Endothelial cell of umbilical vein (primary cell): Measurements from ENCODE around the gene SMCHD1. TPM values are rescaled to one million over a fixed set of nuclear protein-coding genes. Genes with fewer than 3 reads are reported as not detected.

ENCODE experiments used
- BruUV-seq: library from RNA; stranded (reverse); fragments of 400-500 nt; replicated peaks from 2 replicates; lab custom pipeline; 2021; lab: Mats Ljungman, UMichigan
- CTCF ChIA-PET: fragments of 300-600, 350-600 bp; sonication (Branson Sonifier 250); formaldehyde crosslinking; loops from one replicate; lab custom pipeline; 2021; ENCODE audit warnings: antibody characterized with exemption, inconsistent platforms; lab: Charles Lee
- POLR2A ChIA-PET: fragments of 300-600, 350-600 bp; sonication (Branson Sonifier 250); formaldehyde crosslinking; loops from one replicate; lab custom pipeline; 2021; ENCODE audit warnings: antibody characterized with exemption, inconsistent platforms; lab: Charles Lee
- DNase-seq: peaks from one replicate; pipeline ENCODE4 v3.0.0-alpha.2; 2011; ENCODE audit warnings: low read depth, low spot score
- FAIRE-seq: peaks from 2 replicates; lab custom pipeline; 2011; peaks lifted over from hg19 to GRCh38; lab: Jason Lieb, UNC
- H2AFZ ChIP-seq: 2 replicates; pipeline ENCODE4 v1.6.0; 2012; ENCODE audit warnings: low read depth, low read length, control low read depth, inconsistent platforms
- H3K27ac ChIP-seq: 2 replicates; pipeline ENCODE4 v1.5.1; 2011; ENCODE audit warnings: low read depth, mild to moderate bottlenecking, control low read depth, low read length, moderate library complexity; ENCODE audit not compliant: insufficient read depth
- H3K27me3 ChIP-seq, 2 experiments: 2 replicates each; pipeline versions ENCODE4 v1.6.0 to v1.6.1; 2011; ENCODE audit warnings: low read length in 2 of 2, mixed read lengths in 1 of 2; ENCODE audit not compliant: control insufficient read depth in 2 of 2, insufficient read depth in 2 of 2
- H3K36me3 ChIP-seq, 2 experiments: 2 replicates in 1 of 2; 3 replicates in 1 of 2; pipeline ENCODE4 v1.5.1; 2011; ENCODE audit warnings: low read length in 2 of 2, mild to moderate bottlenecking in 1 of 2, moderate library complexity in 1 of 2; ENCODE audit not compliant: control insufficient read depth in 2 of 2, insufficient read depth in 2 of 2; ENCODE audit errors: extremely low read depth in 1 of 2
- H3K4me1 ChIP-seq: 3 replicates; pipeline ENCODE4 v1.5.1; 2011; ENCODE audit warnings: mild to moderate bottlenecking, low read length; ENCODE audit not compliant: control insufficient read depth, insufficient read depth; ENCODE audit errors: extremely low read depth
- H3K4me2 ChIP-seq: 2 replicates; pipeline ENCODE4 v1.6.1; 2011; ENCODE audit warnings: low read length, control low read depth, mixed read lengths; ENCODE audit not compliant: insufficient read depth
- H3K4me3 ChIP-seq, 3 experiments: fragments of 200-600 bp in 1 of 3; sonication (generic), shearing (Covaris generic) in 1 of 3; replicated peaks in 1 of 3; 2 replicates each; pipeline ENCODE4 v1.5.1; 2011 to 2016; ENCODE audit warnings: control low read depth in 3 of 3, low read length in 3 of 3, mild to moderate bottlenecking in 2 of 3, inconsistent platforms in 1 of 3, low read depth in 1 of 3, moderate library complexity in 1 of 3; ENCODE audit not compliant: insufficient read depth in 1 of 3
- H3K79me2 ChIP-seq: 2 replicates; pipeline ENCODE4 v1.6.0; 2012; ENCODE audit warnings: low read length, inconsistent platforms; ENCODE audit not compliant: control insufficient read depth, insufficient read depth
- H3K9ac ChIP-seq: replicated peaks from 2 replicates; pipeline ENCODE3; 2011; ENCODE audit warnings: low read length, control low read depth; ENCODE audit not compliant: insufficient read depth; ENCODE audit errors: extremely low read depth
- H3K9me1 ChIP-seq: replicated peaks from 3 replicates; pipeline ENCODE4 v1.6.0; 2011; ENCODE audit warnings: mild to moderate bottlenecking, low read length; ENCODE audit not compliant: control insufficient read depth, insufficient read depth; ENCODE audit errors: extremely low read depth
- H3K9me3 ChIP-seq: replicated peaks from 2 replicates; pipeline ENCODE4 v1.5.1; 2012; ENCODE audit warnings: low read length, inconsistent platforms; ENCODE audit not compliant: control insufficient read depth, insufficient read depth
- H4K20me1 ChIP-seq: replicated peaks from 2 replicates; pipeline ENCODE3; 2011; ENCODE audit warnings: mild to moderate bottlenecking, low read length; ENCODE audit not compliant: control insufficient read depth, insufficient read depth; ENCODE audit errors: extremely low read depth
- CTCF ChIP-seq, 2 donors: IDR thresholded peaks; 1 replicate in 1 of 2; 2 replicates in 1 of 2; pipeline ENCODE4 v1.5.1; 2011; ENCODE audit warnings: low read length in 2 of 2, mild to moderate bottlenecking in 2 of 2, moderate library complexity in 2 of 2, control low read depth in 1 of 2, inconsistent platforms in 1 of 2, low read depth in 1 of 2; ENCODE audit not compliant: insufficient read depth in 1 of 2; ENCODE audit errors: extremely low read depth in 1 of 2
- EZH2 ChIP-seq: IDR thresholded peaks from 2 replicates; pipeline ENCODE4 v1.6.1; 2012; ENCODE audit warnings: borderline replicate concordance, low read depth, mild to moderate bottlenecking, moderate library complexity, low read length, inconsistent platforms; ENCODE audit not compliant: severe bottlenecking
- FOS ChIP-seq: IDR thresholded peaks from 2 replicates; pipeline ENCODE4 v1.6.1; 2011; ENCODE audit warnings: mild to moderate bottlenecking, low read length, moderate library complexity, borderline replicate concordance; ENCODE audit not compliant: insufficient read depth
- GATA2 ChIP-seq: IDR thresholded peaks from 2 replicates; pipeline ENCODE4 v1.7.0; 2011; ENCODE audit warnings: low read depth, mild to moderate bottlenecking, moderate library complexity, mixed read lengths, low read length; ENCODE audit not compliant: insufficient read length, insufficient read depth
- JUN ChIP-seq: IDR thresholded peaks from 2 replicates; pipeline ENCODE4 v1.6.1; 2011; ENCODE audit warnings: borderline replicate concordance, low read depth; ENCODE audit not compliant: insufficient read length, insufficient read depth
- MYC ChIP-seq: IDR thresholded peaks from one replicate; pipeline ENCODE4 v1.6.1; 2011; ENCODE audit warnings: mild to moderate bottlenecking, low read depth, low read length
- POLR2A ChIP-seq: IDR thresholded peaks from 2 replicates; pipeline ENCODE4 v1.6.1; 2012; ENCODE audit warnings: low read depth, mild to moderate bottlenecking, control low read depth, low read length
- POLR2AphosphoS5 ChIP-seq: IDR thresholded peaks from 2 replicates; pipeline ENCODE4 v1.6.1; 2012; ENCODE audit warnings: low read depth, mild to moderate bottlenecking, control low read depth, low read length, moderate library complexity; ENCODE audit not compliant: insufficient read depth
- dilution Hi-C: fragments of 300-500 bp; cut with MboI; formaldehyde crosslinking; loops from one replicate; pipeline ENCODE4 v1.15.0; 2019; ENCODE audit warnings: low sequenced_read_pairs; ENCODE audit not compliant: extremely low pct_ligation_motif_present
- intact Hi-C: fragments of 100-400 bp; cut with micrococcal nuclease; formaldehyde crosslinking; loops from one replicate; pipeline ENCODE4 v1.10.0; 2022
- polyA plus RNA-seq, 4 experiments: library from polyadenylated mRNA; depleted of rRNA in 3 of 4; stranded (reverse) in 3 of 4; unstranded in 1 of 4; fragments of >200 nt; gene quantifications; 2 replicates each; pipeline versions ENCODE4 v1.2.1 to v1.2.3, GENCODE V29; 2011 to 2012; ENCODE audit warnings: missing spikeins in 1 of 4
- total RNA-seq: library from RNA; stranded (reverse); gene quantifications from 2 replicates; pipeline ENCODE4 v1.2.3, GENCODE V29; 2021
- TF ChIP-seq, protein P1 (sequence below): IDR thresholded peaks from 2 replicates; pipeline ENCODE4 v1.6.1; 2011; ENCODE audit not compliant: insufficient read depth, insufficient read length

The SMCHD1 gene
- total and polyA plus RNA-seq, 2 donors (not counting 3 experiments of a cell fraction or from before 2014, with no cell fraction given): 7.4 to 39.9 TPM

GRCh38 chr18:2692508-2692907 is 37.0 kb downstream of the SMCHD1 start:
- dilution Hi-C loops (no loop called here), intact Hi-C loops (no loop called here)
- H2AFZ ChIP-seq: no peak overlapping the region
- H3K4me1 ChIP-seq: no peaks in the 10 kb centered on the region
- no peaks in the 10 kb centered on the region for H3K9me1 ChIP-seq
- H3K27me3 ChIP-seq: no peaks in the 10 kb centered on the region
- no peak for TF ChIP-seq POLR2AphosphoS5
- TF ChIP-seq, protein P1, sequence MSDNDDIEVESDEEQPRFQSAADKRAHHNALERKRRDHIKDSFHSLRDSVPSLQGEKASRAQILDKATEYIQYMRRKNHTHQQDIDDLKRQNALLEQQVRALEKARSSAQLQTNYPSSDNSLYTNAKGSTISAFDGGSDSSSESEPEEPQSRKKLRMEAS: no peak
- TF ChIP-seq FOS: no peak
- no peak for TF ChIP-seq JUN
- no peak for TF ChIP-seq POLR2A
- TF ChIP-seq CTCF (IDR thresholded peaks at IDR 0.05; ENCODE audit: extremely low read depth in 1 of 2, insufficient read depth in 1 of 2, low read depth in 1 of 2, low read length in 2 of 2): no peak
- TF ChIP-seq GATA2: no peak
- no peak for TF ChIP-seq MYC
- no peak for TF ChIP-seq EZH2
- FAIRE-seq: no peak
- no peak for DNase-seq
- CTCF ChIA-PET: no interaction called here
- H4K20me1 ChIP-seq: no peaks in the 10 kb centered on the region
- no peak overlapping the region for H3K27ac ChIP-seq
- no peak overlapping the region for H3K4me2 ChIP-seq
- POLR2A ChIA-PET: no interaction called here
- peaks cover 0 to 2% of the 10 kb centered on the region in 2 experiments for H3K36me3 ChIP-seq
- H3K9me3 ChIP-seq: no peaks in the 10 kb centered on the region
- no TSS peak for BruUV-seq
- H3K9ac ChIP-seq: no peak overlapping the region
- H3K79me2 ChIP-seq: peaks cover 9% of the 10 kb centered on the region
- H3K4me3 ChIP-seq: no peak overlapping the region
